Activated naive CD4-positive, alpha-beta T cell treated with anti-CD3 and anti-CD28 coated beads, Interleukin-2, amount 50 U/mL, for 72 hours (primary cell): ENCODE measurements around the gene ACACA. TPM values are rescaled to one million over a fixed set of nuclear protein-coding genes. Genes with fewer than 3 reads are reported as not detected.

Experiments
- ATAC-seq, 2 donors: fragments of 150-1000 bp; cut with Tn5 transposase; 2 replicates each; pipeline ENCODE4 v1.10.0; 2021; ENCODE audit warnings: mild to moderate bottlenecking in 2 of 2, moderate library complexity in 2 of 2
- DNase-seq, 2 donors: peaks; one replicate each; pipeline ENCODE4 v3.0.0; 2021 to 2022; ENCODE audit warnings: low spot score in 2 of 2
- H3K27ac Mint-ChIP-seq, 2 donors: one replicate each; pipeline ENCODE4 v1.8.0; 2022; ENCODE audit warnings: mild to moderate bottlenecking in 2 of 2, mixed read lengths in 2 of 2
- H3K36me3 Mint-ChIP-seq, 2 donors: one replicate each; pipeline ENCODE4 v1.8.0; 2022; ENCODE audit warnings: mixed read lengths in 2 of 2
- H3K9me3 Mint-ChIP-seq, 2 donors: one replicate each; pipeline ENCODE4 v1.8.0; 2022; ENCODE audit warnings: mixed read lengths in 2 of 2
- total RNA-seq, 2 donors: library from RNA; stranded (reverse); gene quantifications; one replicate each; pipeline ENCODE4 v1.2.3, GENCODE V29; 2022

Gene ACACA
- total RNA-seq, 2 donors from 2014 or later, result 47.6 to 59.9 TPM

GRCh38 chr17:37191219-37191618 lies 215.4 kb downstream of the ACACA start:
- no peak overlapping the region for H3K27ac Mint-ChIP-seq
- H3K36me3 Mint-ChIP-seq, result peaks cover 6 to 15% of the 10 kb centered on the region in 2 donors
- no peak for DNase-seq
- ATAC-seq, result no peak
- H3K9me3 Mint-ChIP-seq, result no peaks in the 10 kb centered on the region

- ATAC-seq, result no peak
- no peak overlapping the region for H3K27ac Mint-ChIP-seq
Measured at GRCh38 chr17:37190493-37190892, 216.1 kb downstream of the ACACA start.

GRCh38 chr17:37188157-37188556 lies 218.5 kb downstream of the ACACA start:
- DNase-seq (no peak), ATAC-seq (no peak)
- Mint-ChIP-seq H3K36me3 (peaks cover 6 to 15% of the 10 kb centered on the region in 2 donors), H3K9me3 (no peaks in the 10 kb centered on the region), H3K27ac (no peak overlapping the region)

More at GRCh38 chr17:37190493-37190892, 216.1 kb downstream of the ACACA start:
- peaks cover 6 to 15% of the 10 kb centered on the region in 2 donors for H3K36me3 Mint-ChIP-seq
- DNase-seq, result no peak
- H3K9me3 Mint-ChIP-seq, result no peaks in the 10 kb centered on the region

GRCh38 chr17:37187262-37187661 lies 219.4 kb downstream of the ACACA start:
- no peak for DNase-seq
- no peak for ATAC-seq
- Mint-ChIP-seq H3K27ac (no peak overlapping the region), H3K9me3 (no peaks in the 10 kb centered on the region), H3K36me3 (peaks cover 6 to 15% of the 10 kb centered on the region in 2 donors)

GRCh38 chr17:37182786-37183465 lies 223.7 kb downstream of the ACACA start:
- peaks cover 4 to 20% of the 10 kb centered on the region in 2 donors for H3K36me3 Mint-ChIP-seq
- H3K9me3 Mint-ChIP-seq, result no peaks in the 10 kb centered on the region
- H3K27ac Mint-ChIP-seq, result no peak overlapping the region
- ATAC-seq (no peak), DNase-seq (no peak)

- no peaks in the 10 kb centered on the region for H3K9me3 Mint-ChIP-seq
- H3K36me3 Mint-ChIP-seq, result peaks cover 10 to 16% of the 10 kb centered on the region in 2 donors
- ATAC-seq, result no peak
- no peak for DNase-seq
- H3K27ac Mint-ChIP-seq, result no peak overlapping the region
Measured at GRCh38 chr17:37180376-37180775, 226.3 kb downstream of the ACACA start.

- ATAC-seq (no peak), DNase-seq (no peak)
- H3K36me3 Mint-ChIP-seq, result peaks cover 10 to 16% of the 10 kb centered on the region in 2 donors
- no peaks in the 10 kb centered on the region for H3K9me3 Mint-ChIP-seq
- no peak overlapping the region for H3K27ac Mint-ChIP-seq
Measured at GRCh38 chr17:37179893-37180292, 226.7 kb downstream of the ACACA start.

GRCh38 chr17:37177254-37177870 lies 229.3 kb downstream of the ACACA start:
- Mint-ChIP-seq H3K9me3 (no peaks in the 10 kb centered on the region), H3K27ac (no peak overlapping the region), H3K36me3 (peaks cover 10 to 16% of the 10 kb centered on the region in 2 donors)
- ATAC-seq, result no peak
- no peak for DNase-seq

GRCh38 chr17:37176723-37177122 lies 229.9 kb downstream of the ACACA start:
- Mint-ChIP-seq H3K9me3 (no peaks in the 10 kb centered on the region), H3K36me3 (peaks cover 10 to 16% of the 10 kb centered on the region in 2 donors), H3K27ac (no peak overlapping the region)
- DNase-seq, result no peak
- ATAC-seq, result no peak

GRCh38 chr17:37174205-37174604 lies 232.4 kb downstream of the ACACA start:
- DNase-seq (no peak), ATAC-seq (no peak)
- Mint-ChIP-seq H3K27ac (no peak overlapping the region), H3K9me3 (no peaks in the 10 kb centered on the region), H3K36me3 (peaks cover 10 to 11% of the 10 kb centered on the region in 2 donors)

GRCh38 chr17:37170881-37171425 lies 235.7 kb downstream of the ACACA start:
- peaks cover 0 to 1% of the 10 kb centered on the region in 2 donors for H3K36me3 Mint-ChIP-seq
- ATAC-seq, result no peak

GRCh38 chr17:37168731-37169353 lies 237.8 kb downstream of the ACACA start:
- no peak for ATAC-seq
- H3K9me3 Mint-ChIP-seq, result no peaks in the 10 kb centered on the region
- DNase-seq, result no peak
- H3K27ac Mint-ChIP-seq, result no peak overlapping the region
- H3K36me3 Mint-ChIP-seq, result no peaks in the 10 kb centered on the region

More at GRCh38 chr17:37170881-37171425, 235.7 kb downstream of the ACACA start:
- DNase-seq, result no peak
- no peak overlapping the region for H3K27ac Mint-ChIP-seq
- H3K9me3 Mint-ChIP-seq, result no peaks in the 10 kb centered on the region

GRCh38 chr17:37167756-37168155 lies 238.9 kb downstream of the ACACA start:
- Mint-ChIP-seq H3K36me3 (peaks cover 0 to 4% of the 10 kb centered on the region in 2 donors), H3K27ac (no peak overlapping the region), H3K9me3 (no peaks in the 10 kb centered on the region)
- no peak for ATAC-seq
- no peak for DNase-seq

GRCh38 chr17:37164057-37164456 lies 242.6 kb downstream of the ACACA start:
- H3K9me3 Mint-ChIP-seq, result no peaks in the 10 kb centered on the region

GRCh38 chr17:37162800-37163199 lies 243.8 kb downstream of the ACACA start:
- DNase-seq, result no peak
- H3K27ac Mint-ChIP-seq, result no peak overlapping the region
- peaks cover 0 to 25% of the 10 kb centered on the region in 2 donors for H3K36me3 Mint-ChIP-seq
- no peaks in the 10 kb centered on the region for H3K9me3 Mint-ChIP-seq
- ATAC-seq, result no peak

More at GRCh38 chr17:37164057-37164456, 242.6 kb downstream of the ACACA start:
- H3K36me3 Mint-ChIP-seq, result peaks cover 0 to 19% of the 10 kb centered on the region in 2 donors
- DNase-seq, result no peak
- no peak for ATAC-seq
- H3K27ac Mint-ChIP-seq, result no peak overlapping the region

- ATAC-seq (no peak), DNase-seq (no peak)
- Mint-ChIP-seq H3K36me3 (peaks cover 0 to 26% of the 10 kb centered on the region in 2 donors), H3K27ac (no peak overlapping the region), H3K9me3 (no peaks in the 10 kb centered on the region)
Measured at GRCh38 chr17:37160944-37161343, 245.7 kb downstream of the ACACA start.

- no peaks in the 10 kb centered on the region for H3K9me3 Mint-ChIP-seq
- ATAC-seq (no peak), DNase-seq (no peak)
- no peak overlapping the region for H3K27ac Mint-ChIP-seq
- H3K36me3 Mint-ChIP-seq, result peaks cover 0 to 25% of the 10 kb centered on the region in 2 donors
Measured at GRCh38 chr17:37158290-37158689, 248.3 kb downstream of the ACACA start.
